Heart left ventricle (tissue), 13 donors: Measurements from ENCODE around the gene DCK.

Source experiments
- POLR2A ChIP-seq, 2 donors: fragments of 450-650 bp; IDR thresholded peaks; one replicate each; pipeline ENCODE4 v1.6.1; 2017; ENCODE audit warnings: antibody characterized with exemption in 2 of 2, mild to moderate bottlenecking in 2 of 2, moderate library complexity in 2 of 2
- TF ChIP-seq, protein P1 (sequence below), 12 donors: fragments of 200-600 bp; sonication (generic) in 4 of 12; IDR thresholded peaks; one replicate each; pipeline versions ENCODE4 v1.5.0 to v1.8.0; 2018 to 2022; ENCODE audit warnings: antibody characterized with exemption in 12 of 12, mild to moderate bottlenecking in 5 of 12
- donor health status: ischemic (EF 13 %, LVEDD 7.1; RV severe dilation, severe dysfunction).
- donor health status: DM: no; HTN: yes; CAD: no.
- donor health status: DM: no; HTN: no; CAD: no.
- donor health status: ischemic (EF 25% LVEDD 6.9; RV normal size, moderate dysfunction).
- donor health status: ischemic (EF 25% LVEDD 5.7; RV mildly dilated, moderate dysfunction).
- donor health status: ischemic (EF 35%, LVEDD 5.7; RV mildly dilated, moderate dysfunction).
- donor health status: nonischemic (EF 11% LVEDD 7.7; RV severe dilation, severe dysfunction).
- donor health status: DM: yes; HTN: yes; CAD: no.
- donor health status: PGD.
- donor health status: ischemic (EF 29% LVEDD 5.4; RV normal size, mild dysfunction).
- donor health status: nonischemic (EF 23%, LVEDD 6.1; RV moderate dilation, normal function).

DNA sequence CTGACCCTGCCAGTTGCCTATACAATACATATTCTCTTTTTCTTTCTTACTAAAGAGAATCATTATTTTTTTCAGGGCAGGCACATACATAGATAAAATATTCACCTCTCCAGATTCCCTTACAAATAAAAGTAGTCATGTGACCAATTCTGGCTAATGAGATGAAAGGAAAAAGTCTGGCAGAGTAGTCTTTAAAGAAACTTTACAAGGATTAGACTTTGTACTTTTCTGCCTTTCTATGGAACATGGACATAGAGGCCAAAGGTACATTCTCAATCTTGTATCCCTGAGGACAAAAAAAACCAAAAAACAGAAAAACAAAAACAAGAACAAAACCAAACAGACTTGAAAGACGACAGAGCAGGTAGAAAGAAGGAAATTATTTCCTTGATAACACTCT lies 75.6 kb downstream of the DCK start:
- TF ChIP-seq, protein P1, sequence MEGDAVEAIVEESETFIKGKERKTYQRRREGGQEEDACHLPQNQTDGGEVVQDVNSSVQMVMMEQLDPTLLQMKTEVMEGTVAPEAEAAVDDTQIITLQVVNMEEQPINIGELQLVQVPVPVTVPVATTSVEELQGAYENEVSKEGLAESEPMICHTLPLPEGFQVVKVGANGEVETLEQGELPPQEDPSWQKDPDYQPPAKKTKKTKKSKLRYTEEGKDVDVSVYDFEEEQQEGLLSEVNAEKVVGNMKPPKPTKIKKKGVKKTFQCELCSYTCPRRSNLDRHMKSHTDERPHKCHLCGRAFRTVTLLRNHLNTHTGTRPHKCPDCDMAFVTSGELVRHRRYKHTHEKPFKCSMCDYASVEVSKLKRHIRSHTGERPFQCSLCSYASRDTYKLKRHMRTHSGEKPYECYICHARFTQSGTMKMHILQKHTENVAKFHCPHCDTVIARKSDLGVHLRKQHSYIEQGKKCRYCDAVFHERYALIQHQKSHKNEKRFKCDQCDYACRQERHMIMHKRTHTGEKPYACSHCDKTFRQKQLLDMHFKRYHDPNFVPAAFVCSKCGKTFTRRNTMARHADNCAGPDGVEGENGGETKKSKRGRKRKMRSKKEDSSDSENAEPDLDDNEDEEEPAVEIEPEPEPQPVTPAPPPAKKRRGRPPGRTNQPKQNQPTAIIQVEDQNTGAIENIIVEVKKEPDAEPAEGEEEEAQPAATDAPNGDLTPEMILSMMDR (IDR thresholded peaks at IDR 0.05): no peak
- no peak for TF ChIP-seq POLR2A (IDR thresholded peaks at IDR 0.05)
